D721Med (cell line): ENCODE results near the gene KLHL13.
"Not testable (repeated sequence)": the region's sequence is repeated elsewhere in the genome, so short reads cannot be mapped to it uniquely, and the experiment has no call there.

ENCODE experiments used
- DNase-seq: peaks from one replicate; pipeline ENCODE4 v3.0.0; 2011; ENCODE audit warnings: low spot score; ENCODE audit not compliant: insufficient read length
- FAIRE-seq: peaks from 2 replicates; lab custom pipeline; 2011; peaks lifted over from hg19 to GRCh38; lab: Jason Lieb, UNC
- TF ChIP-seq, protein P1 (sequence below): IDR thresholded peaks from 2 replicates; pipeline ENCODE4 v1.5.1; 2012; ENCODE audit warnings: mild to moderate bottlenecking, control low read depth; ENCODE audit not compliant: insufficient read depth; ENCODE audit errors: missing control alignments

The KLHL13 gene

GRCh38 chrX:118022753-118023152, 93.9 kb downstream of the KLHL13 start:
- FAIRE-seq, result no peak
- TF ChIP-seq, protein P1, sequence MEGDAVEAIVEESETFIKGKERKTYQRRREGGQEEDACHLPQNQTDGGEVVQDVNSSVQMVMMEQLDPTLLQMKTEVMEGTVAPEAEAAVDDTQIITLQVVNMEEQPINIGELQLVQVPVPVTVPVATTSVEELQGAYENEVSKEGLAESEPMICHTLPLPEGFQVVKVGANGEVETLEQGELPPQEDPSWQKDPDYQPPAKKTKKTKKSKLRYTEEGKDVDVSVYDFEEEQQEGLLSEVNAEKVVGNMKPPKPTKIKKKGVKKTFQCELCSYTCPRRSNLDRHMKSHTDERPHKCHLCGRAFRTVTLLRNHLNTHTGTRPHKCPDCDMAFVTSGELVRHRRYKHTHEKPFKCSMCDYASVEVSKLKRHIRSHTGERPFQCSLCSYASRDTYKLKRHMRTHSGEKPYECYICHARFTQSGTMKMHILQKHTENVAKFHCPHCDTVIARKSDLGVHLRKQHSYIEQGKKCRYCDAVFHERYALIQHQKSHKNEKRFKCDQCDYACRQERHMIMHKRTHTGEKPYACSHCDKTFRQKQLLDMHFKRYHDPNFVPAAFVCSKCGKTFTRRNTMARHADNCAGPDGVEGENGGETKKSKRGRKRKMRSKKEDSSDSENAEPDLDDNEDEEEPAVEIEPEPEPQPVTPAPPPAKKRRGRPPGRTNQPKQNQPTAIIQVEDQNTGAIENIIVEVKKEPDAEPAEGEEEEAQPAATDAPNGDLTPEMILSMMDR, result no peak

GRCh38 chrX:118016422-118016821, 100.2 kb downstream of the KLHL13 start:
- DNase-seq, result no peak
- peak; percentile 46 for FAIRE-seq
- TF ChIP-seq, protein P1, result no peak

More at GRCh38 chrX:118022753-118023152, 93.9 kb downstream of the KLHL13 start:
- DNase-seq, result no peak

DNA sequence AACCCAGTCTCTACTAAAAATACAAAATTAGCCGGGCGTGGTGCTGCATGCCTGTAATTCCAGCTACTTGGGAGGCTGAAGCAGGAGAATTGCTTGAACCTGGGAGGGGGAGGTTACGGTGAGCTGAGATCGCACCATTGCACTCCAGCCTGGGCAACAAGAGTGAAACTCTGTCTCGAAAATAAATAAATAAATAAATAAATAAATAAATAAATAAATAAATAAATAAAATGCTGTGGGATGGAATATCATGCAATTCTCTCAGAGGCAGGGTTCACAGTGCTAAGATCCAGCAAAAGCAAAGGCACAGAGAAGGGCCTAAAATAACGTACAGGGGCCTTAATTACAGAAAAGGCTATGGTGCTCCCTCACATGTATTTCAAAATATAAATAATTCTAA, 114.2 kb downstream of the KLHL13 start:
- DNase-seq, FAIRE-seq: not testable (repeated sequence)

- FAIRE-seq (no peak), DNase-seq (no peak)
- TF ChIP-seq, protein P1, result no peak
Measured at GRCh38 chrX:118000518-118000917, 116.1 kb downstream of the KLHL13 start.

GRCh38 chrX:117998171-117998570, 118.4 kb downstream of the KLHL13 start:
- DNase-seq, result no peak
- TF ChIP-seq, protein P1, result no peak
- FAIRE-seq, result no peak

GRCh38 chrX:117996918-117997480, 119.6 kb downstream of the KLHL13 start:
- no peak for FAIRE-seq
- no peak for DNase-seq
- TF ChIP-seq, protein P1, result peak; percentile 18

GRCh38 chrX:117996408-117996807, 120.2 kb downstream of the KLHL13 start:
- TF ChIP-seq, protein P1, result no peak
- DNase-seq, result no peak
- FAIRE-seq, result no peak

GRCh38 chrX:117995378-117995777, 121.2 kb downstream of the KLHL13 start:
- FAIRE-seq (no peak), DNase-seq (no peak)
- TF ChIP-seq, protein P1, result no peak
